Spleen (tissue), 11 donors: ENCODE data around the gene CTF1. TPM values are rescaled to one million over a fixed set of nuclear protein-coding genes. Genes with fewer than 3 reads are reported as not detected.

Experiments used
- DNase-seq: peaks from one replicate; pipeline ENCODE4 v3.0.0-alpha.2; 2020
- H3K27ac ChIP-seq, 8 donors: fragments of 200-600 bp; sonication (generic) in 7 of 8; 1 replicate in 4 of 8; 2 replicates in 4 of 8; pipeline versions ENCODE4 v1.5.0 to v1.8.0; 2016 to 2021; ENCODE audit warnings: inconsistent platforms in 4 of 8, mild to moderate bottlenecking in 4 of 8, moderate library complexity in 1 of 8
- H3K27me3 ChIP-seq, 7 donors: fragments of 200-600 bp; sonication (generic) in 6 of 7; replicated peaks in 1 of 7; 1 replicate in 4 of 7; 2 replicates in 3 of 7; pipeline versions ENCODE4 v1.5.0 to v1.8.0; 2016 to 2021; ENCODE audit warnings: inconsistent platforms in 3 of 7, mild to moderate bottlenecking in 1 of 7
- H3K36me3 ChIP-seq, 6 donors: fragments of 200-600 bp; sonication (generic) in 5 of 6; 1 replicate in 4 of 6; 2 replicates in 2 of 6; pipeline versions ENCODE4 v1.5.0 to v1.8.0; 2016 to 2021; ENCODE audit warnings: inconsistent platforms in 2 of 6
- H3K4me1 ChIP-seq, 6 donors: fragments of 200-600 bp; sonication (generic) in 5 of 6; 1 replicate in 3 of 6; 2 replicates in 3 of 6; pipeline versions ENCODE4 v1.5.0 to v1.8.0; 2016 to 2021; ENCODE audit warnings: inconsistent platforms in 3 of 6
- H3K4me3 ChIP-seq, 8 donors: fragments of 200-600 bp; sonication (generic) in 7 of 8; 1 replicate in 4 of 8; 2 replicates in 4 of 8; pipeline versions ENCODE4 v1.5.0 to v1.8.0; 2016 to 2021; ENCODE audit warnings: inconsistent platforms in 4 of 8, mild to moderate bottlenecking in 4 of 8, moderate library complexity in 2 of 8
- H3K9me3 ChIP-seq, 8 donors: fragments of 200-600 bp; sonication (generic) in 7 of 8; 1 replicate in 4 of 8; 2 replicates in 4 of 8; pipeline versions ENCODE4 v1.5.0 to v1.8.0; 2016 to 2021; ENCODE audit warnings: inconsistent platforms in 4 of 8
- POLR2A ChIP-seq, 3 donors: fragments of 450-650 bp; IDR thresholded peaks; one replicate each; pipeline ENCODE4 v1.5.1; 2017; ENCODE audit warnings: antibody characterized with exemption in 3 of 3, mild to moderate bottlenecking in 1 of 3
- POLR2AphosphoS5 ChIP-seq, 3 donors: sonication (generic); formaldehyde crosslinking; IDR thresholded peaks; one replicate each; pipeline ENCODE4 v1.5.1; 2017; ENCODE audit warnings: antibody characterized with exemption in 3 of 3
- WGBS, 5 donors: extraction: QIAGEN DNeasy Blood & Tissue Kit in 3 of 5; methylation state at CpG; one replicate each; pipeline versions ENCODE4 v1.1.5 to v1.1.7; 2013 to 2018; 5-methylcytosine and 5-hydroxymethylcytosine counted together
- intact Hi-C: fragments of 100-400 bp; cut with DNase I; formaldehyde crosslinking; loops from one replicate; pipeline ENCODE4 v1.15.0; 2023; ENCODE audit warnings: low total_unique reads
- polyA plus RNA-seq, 3 donors: library from polyadenylated mRNA; stranded (reverse); fragments of 200-250 nt; gene quantifications; one replicate each; pipeline ENCODE4 v1.2.1, GENCODE V29; 2013
- total RNA-seq, 7 donors: library from RNA; depleted of rRNA in 3 of 7; stranded (reverse); fragments of >200 nt in 3 of 7; fragmentation: NEBNext Ultra II Directional in 4 of 7; extraction: Animal tissue kit (Norgen Biotek cat#: 25700) in 4 of 7; gene quantifications; one replicate each; pipeline versions ENCODE4 v1.1.0 to v1.2.1, GENCODE V29; 2016 to 2021
- TF ChIP-seq, protein P1 (sequence below), 11 experiments: fragments of 200-600 bp in 7 of 11; fragments of 450-650 bp in 4 of 11; sonication (generic) in 4 of 11; IDR thresholded peaks in 8 of 11; conservative IDR thresholded peaks in 3 of 11; 1 replicate in 7 of 11; 2 replicates in 4 of 11; pipeline versions ENCODE4 v1.4.0 to v1.8.0; 2016 to 2021; ENCODE audit warnings: antibody characterized with exemption in 11 of 11, inconsistent platforms in 4 of 11, mild to moderate bottlenecking in 1 of 11
- donor health status: healthy with polysubstance abuse.
- donor health status: DM: no; HTN: no; CAD: no; lungs with moderate emphysema.
- donor health status: DM: no; HTN: no; CAD: no.
- donor health status: Bipolar disorder and iron deficiency.
- donor health status: healthy.
- donor health status: DM: no; HTN: no; CAD: no.
- donor health status: DM: yes; HTN: yes; CAD: no.

Gene CTF1
- total and polyA plus RNA-seq, 10 donors, result 0.61 to 3.3 (median 1.3) TPM; not detected in 1

GRCh38 chr16:30950516-30951065, 54.2 kb downstream of the CTF1 start:
- Histone ChIP-seq H3K4me1 (peaks cover 16 to 72% (median 40%) of the 10 kb centered on the region in 6 donors), H3K9me3 (no peaks in the 10 kb centered on the region), H3K27ac (peak overlapping the region; percentile 89 to 99 (median 96)), H3K27me3 (no peaks in the 10 kb centered on the region), H3K4me3 (peak overlapping the region in 6 of 8 donors; percentile 90 to 98 (median 92)), H3K36me3 (peaks cover 0 to 40% (median 0%) of the 10 kb centered on the region in 6 donors)
- WGBS, 5 donors, result 65 to 73% (median 67%) methylated on average over 7 to 8 of the region's 8 CpGs
- no peak for TF ChIP-seq POLR2A (IDR thresholded peaks at IDR 0.05)
- TF ChIP-seq, protein P1, sequence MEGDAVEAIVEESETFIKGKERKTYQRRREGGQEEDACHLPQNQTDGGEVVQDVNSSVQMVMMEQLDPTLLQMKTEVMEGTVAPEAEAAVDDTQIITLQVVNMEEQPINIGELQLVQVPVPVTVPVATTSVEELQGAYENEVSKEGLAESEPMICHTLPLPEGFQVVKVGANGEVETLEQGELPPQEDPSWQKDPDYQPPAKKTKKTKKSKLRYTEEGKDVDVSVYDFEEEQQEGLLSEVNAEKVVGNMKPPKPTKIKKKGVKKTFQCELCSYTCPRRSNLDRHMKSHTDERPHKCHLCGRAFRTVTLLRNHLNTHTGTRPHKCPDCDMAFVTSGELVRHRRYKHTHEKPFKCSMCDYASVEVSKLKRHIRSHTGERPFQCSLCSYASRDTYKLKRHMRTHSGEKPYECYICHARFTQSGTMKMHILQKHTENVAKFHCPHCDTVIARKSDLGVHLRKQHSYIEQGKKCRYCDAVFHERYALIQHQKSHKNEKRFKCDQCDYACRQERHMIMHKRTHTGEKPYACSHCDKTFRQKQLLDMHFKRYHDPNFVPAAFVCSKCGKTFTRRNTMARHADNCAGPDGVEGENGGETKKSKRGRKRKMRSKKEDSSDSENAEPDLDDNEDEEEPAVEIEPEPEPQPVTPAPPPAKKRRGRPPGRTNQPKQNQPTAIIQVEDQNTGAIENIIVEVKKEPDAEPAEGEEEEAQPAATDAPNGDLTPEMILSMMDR (IDR thresholded peaks at IDR 0.05 in 8 of 11, conservative IDR thresholded peaks at IDR 0.05 in 3 of 11), result no peak
- TF ChIP-seq POLR2AphosphoS5 (IDR thresholded peaks at IDR 0.05), result no peak
- DNase-seq, result no peak
- intact Hi-C loops, result no loop called here

- Histone ChIP-seq H3K27ac (peak overlapping the region in 6 of 8 donors; percentile 89 to 99 (median 96)), H3K36me3 (peaks cover 0 to 34% (median 0%) of the 10 kb centered on the region in 6 donors), H3K9me3 (no peaks in the 10 kb centered on the region), H3K4me3 (no peak overlapping the region), H3K27me3 (no peaks in the 10 kb centered on the region), H3K4me1 (peaks cover 16 to 76% (median 41%) of the 10 kb centered on the region in 6 donors)
- WGBS, 5 donors, result 62 to 89% (median 85%) methylated on average over 1 of the region's 1 CpG
- no peak for DNase-seq
- TF ChIP-seq POLR2AphosphoS5 (IDR thresholded peaks at IDR 0.05) (no peak), POLR2A (IDR thresholded peaks at IDR 0.05) (no peak)
- TF ChIP-seq, protein P1 (IDR thresholded peaks at IDR 0.05 in 8 of 11, conservative IDR thresholded peaks at IDR 0.05 in 3 of 11), result no peak
- intact Hi-C loops, result no loop called here
These were observed 54.8 kb downstream of the CTF1 start for GRCh38 chr16:30951193-30951592.

GRCh38 chr16:30951750-30952149, 55.3 kb downstream of the CTF1 start:
- no peaks in the 10 kb centered on the region for H3K27me3 ChIP-seq
- 67 to 86% (median 71%) methylated on average over 3 of the region's 3 CpGs for WGBS, 5 donors
- intact Hi-C loops, result no loop called here
- H3K4me3 ChIP-seq, result no peak overlapping the region
- H3K9me3 ChIP-seq, result no peaks in the 10 kb centered on the region
- H3K27ac ChIP-seq, result peak overlapping the region in 1 of 8 donors; percentile 99
- TF ChIP-seq, protein P1 (IDR thresholded peaks at IDR 0.05 in 8 of 11, conservative IDR thresholded peaks at IDR 0.05 in 3 of 11), result no peak
- TF ChIP-seq POLR2A (IDR thresholded peaks at IDR 0.05) (no peak), POLR2AphosphoS5 (IDR thresholded peaks at IDR 0.05) (no peak)
- no peak for DNase-seq
- peaks cover 20 to 82% (median 45%) of the 10 kb centered on the region in 6 donors for H3K4me1 ChIP-seq
- peaks cover 0 to 28% (median 0%) of the 10 kb centered on the region in 6 donors for H3K36me3 ChIP-seq

DNA sequence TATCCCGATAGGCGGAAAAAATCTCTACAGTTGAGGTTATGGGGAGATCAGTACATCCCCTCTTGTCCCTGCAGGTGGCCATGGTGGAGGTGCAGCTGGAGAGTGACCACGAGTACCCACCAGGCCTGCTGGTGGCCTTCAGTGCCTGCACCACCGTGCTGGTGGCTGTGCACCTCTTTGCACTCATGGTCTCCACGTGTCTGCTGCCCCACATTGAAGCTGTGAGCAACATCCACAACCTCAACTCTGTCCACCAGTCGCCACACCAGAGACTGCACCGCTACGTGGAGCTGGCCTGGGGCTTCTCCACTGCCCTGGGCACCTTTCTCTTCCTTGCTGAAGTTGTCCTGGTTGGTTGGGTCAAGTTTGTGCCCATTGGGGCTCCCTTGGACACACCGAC, 56.7 kb downstream of the CTF1 start:
- Histone ChIP-seq H3K4me3 (no peak overlapping the region), H3K27me3 (no peaks in the 10 kb centered on the region), H3K4me1 (peaks cover 21 to 80% (median 46%) of the 10 kb centered on the region in 6 donors), H3K27ac (peak overlapping the region in 4 of 8 donors; percentile 36 to 99 (median 48)), H3K36me3 (peaks cover 0 to 22% (median 0%) of the 10 kb centered on the region in 6 donors), H3K9me3 (no peaks in the 10 kb centered on the region)
- TF ChIP-seq POLR2AphosphoS5 (IDR thresholded peaks at IDR 0.05) (no peak), POLR2A (IDR thresholded peaks at IDR 0.05) (no peak)
- TF ChIP-seq, protein P1 (IDR thresholded peaks at IDR 0.05 in 8 of 11, conservative IDR thresholded peaks at IDR 0.05 in 3 of 11), result no peak
- WGBS, 5 donors, result 81 to 88% (median 87%) methylated on average over 9 of the region's 9 CpGs
- no peak for DNase-seq
- intact Hi-C loops, result no loop called here
